ENCODE measurements around the gene IQCH. TPM values are rescaled to one million over a fixed set of nuclear protein-coding genes. Genes with fewer than 3 reads are reported as not detected.

The IQCH gene
- total RNA-seq, 4 donors from 2014 or later: 0.27 to 4.6 (median 1.1) TPM; not detected in 1

- no peak for ATAC-seq
- Histone ChIP-seq H3K4me1 (no peaks in the 10 kb centered on the region), H3K9me3 (no peaks in the 10 kb centered on the region), H3K27ac (no peak overlapping the region), H3K4me3 (no peak overlapping the region), H3K36me3 (peaks cover 0 to 10% of the 10 kb centered on the region in 2 donors), H3K27me3 (no peaks in the 10 kb centered on the region)
- TF ChIP-seq POLR2AphosphoS5 (IDR thresholded peaks at IDR 0.05) (no peak), EP300 (IDR thresholded peaks at IDR 0.05) (no peak), POLR2A (IDR thresholded peaks at IDR 0.05) (no peak), CTCF (IDR thresholded peaks at IDR 0.05) (no peak)
- 84 to 87% methylated on average over 5 of the region's 5 CpGs for WGBS, 2 donors (ENCODE audit: low coverage in 1 of 2)
Observed at GRCh38 chr15:67504796-67505195, 250.2 kb downstream of the IQCH start.

GRCh38 chr15:67505675-67506572 is 251.3 kb downstream of the IQCH start:
- H3K27ac ChIP-seq: no peak overlapping the region
- H3K4me1 ChIP-seq: no peaks in the 10 kb centered on the region
- H3K9me3 ChIP-seq: no peaks in the 10 kb centered on the region
- peaks cover 0 to 16% of the 10 kb centered on the region in 2 donors for H3K36me3 ChIP-seq
- no peak for ATAC-seq
- TF ChIP-seq EP300 (IDR thresholded peaks at IDR 0.05) (no peak), POLR2AphosphoS5 (IDR thresholded peaks at IDR 0.05) (no peak), POLR2A (IDR thresholded peaks at IDR 0.05) (no peak), CTCF (IDR thresholded peaks at IDR 0.05) (no peak)
- 70 to 80% methylated on average over 4 to 5 of the region's 5 CpGs for WGBS, 2 donors (ENCODE audit: low coverage in 1 of 2)
- no peak overlapping the region for H3K4me3 ChIP-seq
- H3K27me3 ChIP-seq: no peaks in the 10 kb centered on the region

DNA sequence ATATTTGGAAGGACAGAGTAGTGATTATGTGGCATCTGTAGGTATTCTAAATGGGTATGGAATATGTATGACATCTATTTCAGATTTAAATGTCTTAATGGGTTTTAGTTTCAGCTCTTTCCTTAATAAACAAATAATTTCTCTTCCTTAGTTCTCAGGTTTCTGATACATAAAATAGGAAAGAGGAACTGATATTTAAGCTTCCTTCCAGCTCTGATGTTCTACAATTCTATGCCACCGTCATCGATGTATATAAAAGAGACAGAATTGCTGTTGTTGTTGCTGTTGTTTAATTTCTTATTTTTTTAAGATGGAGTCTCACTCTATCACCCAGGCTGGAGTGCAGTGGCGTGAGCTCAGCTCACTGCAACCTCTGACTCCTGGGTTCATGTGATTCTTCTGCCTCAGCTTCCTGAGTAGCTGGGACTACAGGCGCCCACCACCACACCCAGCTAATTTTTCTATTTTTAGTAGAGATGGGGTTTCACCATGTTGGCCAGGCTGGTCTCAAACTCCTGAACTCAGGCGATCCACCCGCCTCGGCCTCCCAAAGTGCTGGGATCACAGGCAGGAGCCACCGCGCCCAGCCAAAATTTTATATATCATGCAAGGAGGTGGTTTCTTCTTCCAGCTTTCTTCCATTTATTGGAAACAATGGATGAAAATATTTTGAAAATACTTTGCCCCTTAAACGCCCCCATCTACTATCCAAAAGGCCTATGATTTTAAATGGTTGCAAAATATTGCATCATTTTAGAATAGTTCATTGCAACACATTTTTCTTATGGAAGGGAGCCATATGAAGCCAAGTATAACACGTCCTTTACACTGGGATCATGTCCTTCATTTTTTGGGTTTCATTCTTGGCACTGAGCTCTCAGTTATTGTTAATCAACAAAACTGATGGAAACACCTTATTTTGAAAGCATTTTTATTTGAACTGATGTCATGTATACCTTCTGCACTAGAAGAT is 252.5 kb downstream of the IQCH start:
- Histone ChIP-seq H3K27ac (no peak overlapping the region), H3K27me3 (no peaks in the 10 kb centered on the region), H3K4me1 (no peaks in the 10 kb centered on the region), H3K36me3 (peaks cover 0 to 20% of the 10 kb centered on the region in 2 donors), H3K4me3 (no peak overlapping the region), H3K9me3 (no peaks in the 10 kb centered on the region)
- peak; percentile 63 for ATAC-seq
- TF ChIP-seq POLR2A (IDR thresholded peaks at IDR 0.05) (no peak), POLR2AphosphoS5 (IDR thresholded peaks at IDR 0.05) (peak; percentile 46), EP300 (IDR thresholded peaks at IDR 0.05) (no peak), CTCF (IDR thresholded peaks at IDR 0.05) (no peak)
- WGBS, 2 donors (ENCODE audit: low coverage in 1 of 2): 79 to 92% methylated on average over 5 to 10 of the region's 11 CpGs

- 84 to 89% methylated on average over 3 of the region's 3 CpGs for WGBS, 2 donors (ENCODE audit: low coverage in 1 of 2)
- TF ChIP-seq EP300 (IDR thresholded peaks at IDR 0.05): no peak
- no peak for TF ChIP-seq POLR2AphosphoS5 (IDR thresholded peaks at IDR 0.05)
- H3K36me3 ChIP-seq: peaks cover 0 to 33% of the 10 kb centered on the region in 2 donors
- no peak for ATAC-seq
- no peak overlapping the region for H3K27ac ChIP-seq
- H3K4me1 ChIP-seq: no peaks in the 10 kb centered on the region
- H3K27me3 ChIP-seq: no peaks in the 10 kb centered on the region
- no peaks in the 10 kb centered on the region for H3K9me3 ChIP-seq
- no peak overlapping the region for H3K4me3 ChIP-seq
Observed at GRCh38 chr15:67508407-67508806, 253.8 kb downstream of the IQCH start.

DNA sequence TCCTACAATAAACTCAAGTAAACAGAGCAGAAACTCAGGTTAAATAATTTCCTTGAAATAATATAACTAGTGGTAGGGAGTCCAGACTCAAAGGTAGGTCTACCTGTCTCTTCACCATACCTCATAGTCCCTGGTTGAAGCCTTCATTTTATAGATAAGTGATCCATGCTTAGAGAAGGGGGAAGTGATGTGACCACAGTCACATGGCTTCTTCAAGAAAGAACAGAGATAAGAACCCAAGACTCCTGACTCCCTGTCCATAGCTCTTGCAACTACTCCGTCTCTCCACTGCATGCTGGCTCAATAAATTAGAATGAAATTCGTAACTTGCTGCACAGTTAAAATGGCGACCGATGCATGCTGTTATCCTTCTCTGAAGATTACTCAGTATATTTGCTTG is 255.3 kb downstream of the IQCH start:
- TF ChIP-seq EP300 (IDR thresholded peaks at IDR 0.05) (no peak), CTCF (IDR thresholded peaks at IDR 0.05) (no peak), POLR2A (IDR thresholded peaks at IDR 0.05) (no peak), POLR2AphosphoS5 (IDR thresholded peaks at IDR 0.05) (no peak)
- Histone ChIP-seq H3K27me3 (no peaks in the 10 kb centered on the region), H3K36me3 (peaks cover 0 to 48% of the 10 kb centered on the region in 2 donors), H3K4me1 (no peaks in the 10 kb centered on the region), H3K27ac (no peak overlapping the region), H3K4me3 (no peak overlapping the region), H3K9me3 (no peaks in the 10 kb centered on the region)
- WGBS, 2 donors (ENCODE audit: low coverage in 1 of 2): 93 to 94% methylated on average over 4 of the region's 4 CpGs
- ATAC-seq: no peak
